H1 (cell line): ENCODE data around the gene KCTD10. TPM values are rescaled to one million over a fixed set of nuclear protein-coding genes. Genes with fewer than 3 reads are reported as not detected.

ENCODE experiments used
- BACH1 ChIP-seq: IDR thresholded peaks from 2 replicates; pipeline ENCODE4 v1.6.1; 2012; ENCODE audit warnings: low read length, improper control_type of control experiment
- CHD7 ChIP-seq: fragments of 300-600 bp; sonication (generic); IDR thresholded peaks from 2 replicates; pipeline ENCODE4 v1.7.1; 2012; ENCODE audit warnings: low read length, moderate library complexity, mild to moderate bottlenecking, inconsistent platforms; ENCODE audit not compliant: insufficient replicate concordance
- EZH2 ChIP-seq: fragments of 200-600 bp; sonication (generic); IDR thresholded peaks from 2 replicates; pipeline ENCODE4 v1.7.1; 2012; ENCODE audit warnings: low read depth, mild to moderate bottlenecking, moderate library complexity, low read length, inconsistent platforms; ENCODE audit not compliant: severe bottlenecking
- GABPA ChIP-seq: IDR thresholded peaks from 2 replicates; pipeline ENCODE4 v1.6.1; 2011; ENCODE audit warnings: mild to moderate bottlenecking, low read length, moderate library complexity, borderline replicate concordance; ENCODE audit not compliant: insufficient read depth
- HDAC2 ChIP-seq, 2 experiments: fragments of 300-600 bp in 1 of 2; sonication (generic) in 1 of 2; IDR thresholded peaks; 2 replicates each; pipeline ENCODE4 v1.6.1; 2011 to 2012; ENCODE audit warnings: low read depth in 2 of 2, low read length in 2 of 2, mild to moderate bottlenecking in 2 of 2, moderate library complexity in 2 of 2, borderline replicate concordance in 1 of 2, inconsistent platforms in 1 of 2
- NRF1 ChIP-seq: IDR thresholded peaks from 2 replicates; pipeline ENCODE4 v1.6.1; 2011; ENCODE audit warnings: mild to moderate bottlenecking, low read depth, low read length, improper control_type of control experiment
- POU5F1 ChIP-seq: IDR thresholded peaks from 2 replicates; pipeline ENCODE4 v1.6.1; 2011; ENCODE audit warnings: low read depth, mild to moderate bottlenecking, low read length, moderate library complexity
- RNF2 ChIP-seq: fragments of 200-900, 300-1000 bp; sonication (generic); IDR thresholded peaks from 2 replicates; pipeline ENCODE4 v1.7.1; 2016; ENCODE audit warnings: borderline replicate concordance, low read depth, mild to moderate bottlenecking, antibody characterized with exemption, low read length; ENCODE audit not compliant: poor library complexity, severe bottlenecking; ENCODE audit errors: missing control alignments
- SP4 ChIP-seq: IDR thresholded peaks from 2 replicates; pipeline ENCODE4 v1.6.1; 2012; ENCODE audit warnings: low read length, inconsistent platforms
- polyA plus RNA-seq, 7 experiments: library from polyadenylated mRNA; depleted of rRNA in 3 of 7; stranded (reverse) in 5 of 7; unstranded in 2 of 7; fragments of >200 nt in 5 of 7; fragments of 200-250 nt in 2 of 7; gene quantifications; 1 replicate in 5 of 7; 2 replicates in 1 of 7; 4 replicates in 1 of 7; pipeline versions ENCODE4 v1.2.1 to v1.2.3, GENCODE V29; 2011 to 2013; ENCODE audit warnings: missing spikeins in 2 of 7, mixed read lengths in 2 of 7
- total RNA-seq: library from RNA; stranded (reverse); fragmentation: NEBNext Ultra II Directional; extraction: Animal tissue kit (Norgen Biotek cat#: 25700); gene quantifications from 2 replicates; pipeline ENCODE4 v1.2.1, GENCODE V29; 2021

The KCTD10 gene
- total and polyA plus RNA-seq, 2 of the 8 experiments (the other 6 are each of a cell fraction or from before 2014, with no cell fraction given): 45.3 to 52.4 TPM

- TF ChIP-seq CHD7 (no peak), POU5F1 (no peak), SP4 (no peak), NRF1 (no peak), HDAC2 (IDR thresholded peaks at IDR 0.05; ENCODE audit: borderline replicate concordance in 1 of 2, low read depth in 2 of 2, low read length in 2 of 2) (no peak), EZH2 (no peak), GABPA (no peak), BACH1 (no peak), RNF2 (no peak)
Observed at GRCh38 chr12:109455706-109456105, 21.4 kb downstream of the KCTD10 start (continued).
